Glutamatergic neuron (in vitro differentiated cells): ENCODE data around the gene KCTD10. TPM values are rescaled to one million over a fixed set of nuclear protein-coding genes. Genes with fewer than 3 reads are reported as not detected.

Experiments used
- DNase-seq: peaks from one replicate; pipeline ENCODE4 v3.0.0; 2022
- H3K27ac Mint-ChIP-seq: one replicate; pipeline ENCODE4 v1.8.0; 2020; ENCODE audit warnings: mild to moderate bottlenecking, mixed read lengths, inconsistent platforms; ENCODE audit not compliant: unreplicated experiment
- H3K27me3 Mint-ChIP-seq: one replicate; pipeline ENCODE4 v1.8.0; 2020; ENCODE audit warnings: mild to moderate bottlenecking, moderate library complexity, mixed read lengths, inconsistent platforms; ENCODE audit not compliant: unreplicated experiment
- H3K36me3 Mint-ChIP-seq: one replicate; pipeline ENCODE4 v1.8.0; 2020; ENCODE audit warnings: mild to moderate bottlenecking, mixed read lengths, inconsistent platforms; ENCODE audit not compliant: unreplicated experiment
- H3K4me1 Mint-ChIP-seq: one replicate; pipeline ENCODE4 v1.8.0; 2020; ENCODE audit warnings: mild to moderate bottlenecking, low read depth, mixed read lengths, inconsistent platforms; ENCODE audit not compliant: unreplicated experiment
- H3K4me3 Mint-ChIP-seq: one replicate; pipeline ENCODE4 v1.8.0; 2020; ENCODE audit warnings: mild to moderate bottlenecking, mixed read lengths, inconsistent platforms; ENCODE audit not compliant: unreplicated experiment
- H3K9me3 Mint-ChIP-seq: one replicate; pipeline ENCODE4 v1.8.0; 2020; ENCODE audit warnings: mild to moderate bottlenecking, moderate library complexity, mixed read lengths, inconsistent platforms; ENCODE audit not compliant: unreplicated experiment
- CTCF ChIP-seq: fragments of 200-600 bp; sonication (generic); IDR thresholded peaks from one replicate; pipeline ENCODE4 v1.5.0; 2021; ENCODE audit not compliant: partially characterized antibody, unreplicated experiment
- total RNA-seq: library from RNA; stranded (reverse); fragmentation: NEBNext Ultra II Directional; extraction: Animal tissue kit (Norgen Biotek cat#: 25700); gene quantifications from one replicate; pipeline ENCODE4 v1.2.1, GENCODE V29; 2021; ENCODE audit not compliant: unreplicated experiment

KCTD10 gene
- total RNA-seq, 1 donor from 2014 or later = 95.2 TPM

- no peaks in the 10 kb centered on the region for H3K9me3 Mint-ChIP-seq
- no peak for DNase-seq
- no peaks in the 10 kb centered on the region for H3K36me3 Mint-ChIP-seq
- no peak overlapping the region for H3K4me3 Mint-ChIP-seq
- H3K4me1 Mint-ChIP-seq = no peaks in the 10 kb centered on the region
- TF ChIP-seq CTCF = no peak
- H3K27ac Mint-ChIP-seq = no peak overlapping the region
- H3K27me3 Mint-ChIP-seq = peaks cover 2% of the 10 kb centered on the region
Measured at GRCh38 chr12:109482491-109482890, 5.4 kb upstream of the KCTD10 start.

- no peak for DNase-seq
- H3K9me3 Mint-ChIP-seq = no peaks in the 10 kb centered on the region
- no peak overlapping the region for H3K4me3 Mint-ChIP-seq
- no peak overlapping the region for H3K27ac Mint-ChIP-seq
- no peaks in the 10 kb centered on the region for H3K4me1 Mint-ChIP-seq
- TF ChIP-seq CTCF = no peak
- no peaks in the 10 kb centered on the region for H3K36me3 Mint-ChIP-seq
- peaks cover 2% of the 10 kb centered on the region for H3K27me3 Mint-ChIP-seq
Measured at GRCh38 chr12:109481863-109482262, 4.8 kb upstream of the KCTD10 start.

- Mint-ChIP-seq H3K36me3 (no peaks in the 10 kb centered on the region), H3K4me1 (peaks cover 6% of the 10 kb centered on the region), H3K9me3 (no peaks in the 10 kb centered on the region), H3K27me3 (peaks cover 2% of the 10 kb centered on the region), H3K4me3 (no peak overlapping the region), H3K27ac (no peak overlapping the region)
- TF ChIP-seq CTCF = no peak
- DNase-seq = no peak
Measured at GRCh38 chr12:109480356-109480755, 3.3 kb upstream of the KCTD10 start.

GRCh38 chr12:109479761-109480160 lies 2.7 kb upstream of the KCTD10 start:
- Mint-ChIP-seq H3K9me3 (no peaks in the 10 kb centered on the region), H3K4me1 (peaks cover 6% of the 10 kb centered on the region), H3K4me3 (no peak overlapping the region), H3K27ac (no peak overlapping the region), H3K36me3 (no peaks in the 10 kb centered on the region), H3K27me3 (no peaks in the 10 kb centered on the region)
- TF ChIP-seq CTCF = no peak
- DNase-seq = no peak

- H3K4me3 Mint-ChIP-seq = peak overlapping the region; percentile 100
- no peak for TF ChIP-seq CTCF
- H3K36me3 Mint-ChIP-seq = no peaks in the 10 kb centered on the region
- H3K9me3 Mint-ChIP-seq = no peaks in the 10 kb centered on the region
- peak overlapping the region; percentile 100 for H3K27ac Mint-ChIP-seq
- no peaks in the 10 kb centered on the region for H3K27me3 Mint-ChIP-seq
- peaks cover 6% of the 10 kb centered on the region for H3K4me1 Mint-ChIP-seq
- no peak for DNase-seq
Measured at GRCh38 chr12:109477963-109478315, 839 bp upstream of the KCTD10 start.
